GM18517 (cell line): ENCODE data around the gene MTMR3.

Source experiments
- ATAC-seq: cut with Tn5 transposase; IDR thresholded peaks from one replicate; pipeline ENCODE4 v1.9.1; 2021; ENCODE audit warnings: mild to moderate bottlenecking, moderate library complexity; ENCODE audit not compliant: unreplicated experiment

MTMR3 gene

GRCh38 chr22:29867851-29868250 lies 15.1 kb upstream of the MTMR3 start:
- no peak for ATAC-seq

GRCh38 chr22:29870574-29870973 lies 12.4 kb upstream of the MTMR3 start:
- no peak for ATAC-seq

- ATAC-seq = no peak
Measured at GRCh38 chr22:29871684-29872083, 11.3 kb upstream of the MTMR3 start.

- no peak for ATAC-seq
Measured at GRCh38 chr22:29872144-29872893, 10.7 kb upstream of the MTMR3 start.

- no peak for ATAC-seq
Measured at GRCh38 chr22:29872989-29873388, 10.0 kb upstream of the MTMR3 start.

- no peak for ATAC-seq
Measured at GRCh38 chr22:29873943-29874342, 9.0 kb upstream of the MTMR3 start.

GRCh38 chr22:29877620-29878019 lies 5.4 kb upstream of the MTMR3 start:
- no peak for ATAC-seq

- ATAC-seq = no peak
Measured at GRCh38 chr22:29879753-29880152, 3.2 kb upstream of the MTMR3 start.

GRCh38 chr22:29882716-29883044 lies 294 bp upstream of the MTMR3 start:
- no peak for ATAC-seq

- ATAC-seq = no peak
Measured at GRCh38 chr22:29883775-29884097, 762 bp downstream of the MTMR3 start.

GRCh38 chr22:29885610-29886009 lies 2.6 kb downstream of the MTMR3 start:
- ATAC-seq = no peak

- ATAC-seq = no peak
Measured at GRCh38 chr22:29886596-29886995, 3.6 kb downstream of the MTMR3 start.

- no peak for ATAC-seq
Measured at GRCh38 chr22:29887358-29887757, 4.4 kb downstream of the MTMR3 start.

GRCh38 chr22:29890760-29891159 lies 7.8 kb downstream of the MTMR3 start:
- ATAC-seq = no peak

GRCh38 chr22:29892315-29893156 lies 9.6 kb downstream of the MTMR3 start:
- ATAC-seq = no peak

GRCh38 chr22:29901354-29901753 lies 18.4 kb downstream of the MTMR3 start:
- no peak for ATAC-seq

- no peak for ATAC-seq
Measured at GRCh38 chr22:29903371-29903770, 20.4 kb downstream of the MTMR3 start.

- no peak for ATAC-seq
Measured at GRCh38 chr22:29904020-29904419, 21.0 kb downstream of the MTMR3 start.

GRCh38 chr22:29907753-29908515 lies 25.0 kb downstream of the MTMR3 start:
- no peak for ATAC-seq

- no peak for ATAC-seq
Measured at GRCh38 chr22:29912141-29912540, 29.2 kb downstream of the MTMR3 start.

GRCh38 chr22:29912605-29913398 lies 29.8 kb downstream of the MTMR3 start:
- ATAC-seq = no peak
